Astrocyte of the cerebellum (primary cell): ENCODE results near the gene CUL4A.
"Not testable (repeated sequence)": the region's sequence is repeated elsewhere in the genome, so short reads cannot be mapped to it uniquely, and the experiment has no call there.

Source experiments
- DNase-seq: peaks from one replicate; pipeline ENCODE4 v3.0.0-alpha.2; 2011; ENCODE audit warnings: low read depth
- H3K4me3 ChIP-seq: 2 replicates; pipeline ENCODE4 v1.5.1; 2011; ENCODE audit warnings: mild to moderate bottlenecking, low read depth, low read length, moderate library complexity
- in situ Hi-C: cut with HindIII; loops from 2 replicates; pipeline ENCODE4 v1.10.0; 2017; ENCODE audit warnings: low sequenced_read_pairs
- TF ChIP-seq, protein P1 (sequence below): IDR thresholded peaks from 2 replicates; pipeline ENCODE4 v1.5.1; 2012; ENCODE audit warnings: low read length, low read depth, moderate library complexity, mild to moderate bottlenecking; ENCODE audit errors: missing control alignments

Gene CUL4A

GRCh38 chr13:113304121-113304520 is 94.7 kb downstream of the CUL4A start:
- in situ Hi-C loops, result no loop called here
- TF ChIP-seq, protein P1, sequence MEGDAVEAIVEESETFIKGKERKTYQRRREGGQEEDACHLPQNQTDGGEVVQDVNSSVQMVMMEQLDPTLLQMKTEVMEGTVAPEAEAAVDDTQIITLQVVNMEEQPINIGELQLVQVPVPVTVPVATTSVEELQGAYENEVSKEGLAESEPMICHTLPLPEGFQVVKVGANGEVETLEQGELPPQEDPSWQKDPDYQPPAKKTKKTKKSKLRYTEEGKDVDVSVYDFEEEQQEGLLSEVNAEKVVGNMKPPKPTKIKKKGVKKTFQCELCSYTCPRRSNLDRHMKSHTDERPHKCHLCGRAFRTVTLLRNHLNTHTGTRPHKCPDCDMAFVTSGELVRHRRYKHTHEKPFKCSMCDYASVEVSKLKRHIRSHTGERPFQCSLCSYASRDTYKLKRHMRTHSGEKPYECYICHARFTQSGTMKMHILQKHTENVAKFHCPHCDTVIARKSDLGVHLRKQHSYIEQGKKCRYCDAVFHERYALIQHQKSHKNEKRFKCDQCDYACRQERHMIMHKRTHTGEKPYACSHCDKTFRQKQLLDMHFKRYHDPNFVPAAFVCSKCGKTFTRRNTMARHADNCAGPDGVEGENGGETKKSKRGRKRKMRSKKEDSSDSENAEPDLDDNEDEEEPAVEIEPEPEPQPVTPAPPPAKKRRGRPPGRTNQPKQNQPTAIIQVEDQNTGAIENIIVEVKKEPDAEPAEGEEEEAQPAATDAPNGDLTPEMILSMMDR, result no peak
- DNase-seq, result no peak

GRCh38 chr13:113305208-113305607 is 95.8 kb downstream of the CUL4A start:
- in situ Hi-C loops, result no loop called here
- TF ChIP-seq, protein P1, result no peak
- no peak for DNase-seq
- no peak overlapping the region for H3K4me3 ChIP-seq

More at GRCh38 chr13:113304121-113304520, 94.7 kb downstream of the CUL4A start:
- no peak overlapping the region for H3K4me3 ChIP-seq

DNA sequence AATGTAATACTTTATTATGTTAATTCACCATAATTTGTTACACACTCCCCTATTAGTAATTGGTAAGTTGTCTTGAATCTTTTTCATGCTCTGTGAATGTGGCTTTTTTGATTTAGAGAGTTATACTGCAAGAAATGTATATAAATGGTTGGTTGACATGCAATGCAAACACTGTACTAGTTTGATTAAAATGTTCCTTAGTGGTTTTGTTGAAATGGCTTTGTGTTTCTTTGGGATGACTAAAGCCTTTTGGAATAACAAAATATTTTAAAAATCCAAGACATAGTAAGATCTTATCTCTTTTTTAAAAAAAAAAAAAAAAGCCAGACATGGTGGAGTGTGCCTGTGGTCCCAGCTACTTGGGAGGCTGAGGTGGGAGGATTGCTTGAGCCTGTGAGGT is 98.1 kb downstream of the CUL4A start:
- TF ChIP-seq, protein P1, result no peak
- H3K4me3 ChIP-seq, result no peak overlapping the region
- DNase-seq, result no peak
- in situ Hi-C loops, result no loop called here

GRCh38 chr13:113309473-113309872 is 100.1 kb downstream of the CUL4A start:
- TF ChIP-seq, protein P1, result no peak
- in situ Hi-C loops, result no loop called here
- H3K4me3 ChIP-seq, result no peak overlapping the region
- DNase-seq, result no peak

- in situ Hi-C loops, H3K4me3 ChIP-seq, DNase-seq: not testable (repeated sequence)
These were observed 104.7 kb downstream of the CUL4A start for GRCh38 chr13:113314112-113314511.

DNA sequence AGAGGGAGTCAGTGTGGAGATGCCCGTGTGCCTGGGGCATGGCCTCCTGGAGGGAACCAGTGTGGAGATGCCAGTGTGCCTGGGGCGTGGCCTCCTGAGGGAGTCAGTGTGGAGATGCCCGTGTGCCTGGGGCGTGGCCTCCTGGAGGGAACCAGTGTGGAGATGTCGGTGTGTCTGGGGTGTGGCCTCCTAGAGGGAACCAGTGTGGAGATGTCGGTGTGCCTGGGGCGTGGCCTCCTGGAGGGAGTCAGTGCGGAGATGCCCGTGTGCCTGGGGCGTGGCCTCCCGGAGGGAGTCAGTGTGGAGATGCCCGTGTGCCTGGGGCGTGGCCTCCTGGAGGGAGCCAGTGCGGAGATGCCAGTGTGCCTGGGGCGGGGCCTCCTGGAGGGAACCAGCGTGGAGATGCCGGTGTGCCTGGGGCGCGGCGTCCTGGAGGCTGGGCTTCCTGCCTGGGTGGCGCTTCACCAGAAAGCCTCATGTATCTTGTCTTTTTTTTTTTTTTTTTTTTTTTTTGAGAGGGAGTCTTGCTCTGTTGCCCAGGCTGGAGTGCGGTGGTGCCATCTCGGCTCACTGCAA is 105.6 kb downstream of the CUL4A start:
- in situ Hi-C loops, H3K4me3 ChIP-seq: not testable (repeated sequence)

GRCh38 chr13:113315992-113316391 is 106.6 kb downstream of the CUL4A start:
- no peak overlapping the region for H3K4me3 ChIP-seq
- no peak for DNase-seq
- in situ Hi-C loops, result no loop called here
- TF ChIP-seq, protein P1, result no peak

More for the DNA sequence above, 105.6 kb downstream of the CUL4A start:
- not testable (repeated sequence) for DNase-seq
